GM12878 (cell line): ENCODE measurements around the gene MTSS2. TPM values are rescaled to one million over a fixed set of nuclear protein-coding genes. Genes with fewer than 3 reads are reported as not detected.

Experiments used
- ATAC-seq: fragments of 200-7000 bp; cut with Tn5 transposase; 3 replicates; pipeline ENCODE4 v1.9.1; 2020; ENCODE audit warnings: mild to moderate bottlenecking, moderate library complexity
- BruUV-seq: library from RNA; stranded (reverse); fragments of 400-500 nt; replicated peaks from 2 replicates; lab custom pipeline; 2021; lab: Mats Ljungman, UMichigan
- CTCF ChIA-PET: fragments of 300-600 bp; sonication (Branson Sonifier 250); formaldehyde crosslinking; extraction: SDS; loops from one replicate; lab custom pipeline; 2021; ENCODE audit warnings: inconsistent platforms; lab: Yijun Ruan, JAX
- POLR2A ChIA-PET: fragments of 350-600 bp; formaldehyde crosslinking; extraction: SDS; loops from one replicate; lab custom pipeline; 2021; ENCODE audit warnings: inconsistent platforms; lab: Charles Lee
- RAD21 ChIA-PET: fragments of 300-600 bp; sonication (Branson Sonifier 250); formaldehyde crosslinking; loops from one replicate; lab custom pipeline; 2023; ENCODE audit warnings: antibody characterized with exemption; ENCODE audit not compliant: unreplicated experiment; lab: Charles Lee
- SMC1A ChIA-PET: fragments of 300-600 bp; sonication (Branson Sonifier 250); formaldehyde crosslinking; loops from one replicate; lab custom pipeline; 2023; ENCODE audit not compliant: unreplicated experiment, uncharacterized antibody; lab: Charles Lee
- DNase-seq: peaks from one replicate; pipeline ENCODE4 v3.0.0-alpha.2; 2011; ENCODE audit warnings: low read depth, low spot score
- FAIRE-seq: peaks from 3 replicates; lab custom pipeline; 2011; peaks lifted over from hg19 to GRCh38; lab: Jason Lieb, UNC
- H2AFZ ChIP-seq: 2 replicates; pipeline ENCODE4 v1.6.0; 2011; ENCODE audit warnings: low read depth, low read length, control low read depth; ENCODE audit not compliant: control insufficient read depth
- H3K27ac ChIP-seq: 2 replicates; pipeline ENCODE4 v1.5.1; 2011; ENCODE audit warnings: control low read depth; ENCODE audit not compliant: control insufficient read depth, insufficient read depth
- H3K27me3 ChIP-seq, 2 experiments: replicated peaks in 1 of 2; 2 replicates each; pipeline versions ENCODE4 v1.6.0 to v1.6.1; 2011; ENCODE audit warnings: low read length in 1 of 2; ENCODE audit not compliant: control insufficient read depth in 2 of 2, insufficient read depth in 2 of 2
- H3K36me3 ChIP-seq, 2 experiments: 2 replicates each; pipeline ENCODE4 v1.5.1; 2011; ENCODE audit warnings: low read length in 1 of 2; ENCODE audit not compliant: control insufficient read depth in 2 of 2, insufficient read depth in 2 of 2
- H3K4me1 ChIP-seq: 2 replicates; pipeline ENCODE4 v1.6.1; 2011; ENCODE audit warnings: mild to moderate bottlenecking, low read length, moderate library complexity, mixed read lengths; ENCODE audit not compliant: control insufficient read depth, insufficient read depth
- H3K4me2 ChIP-seq: 2 replicates; pipeline ENCODE4 v1.6.0; 2011; ENCODE audit warnings: control low read depth; ENCODE audit not compliant: control insufficient read depth, insufficient read depth
- H3K4me3 ChIP-seq: fragments of 200-600 bp; sonication (generic); 2 replicates; pipeline ENCODE4 v1.5.1; 2016
- H3K79me2 ChIP-seq: 2 replicates; pipeline ENCODE4 v1.6.0; 2011; ENCODE audit warnings: low read length; ENCODE audit not compliant: control insufficient read depth, insufficient read depth
- H3K9ac ChIP-seq: 2 replicates; pipeline ENCODE4 v1.8.0; 2011; ENCODE audit warnings: low read length, control low read depth, mixed read lengths; ENCODE audit not compliant: control insufficient read depth, insufficient read depth
- H3K9me3 ChIP-seq: replicated peaks from 3 replicates; pipeline ENCODE4 v1.5.1; 2011; ENCODE audit warnings: mild to moderate bottlenecking, low read length; ENCODE audit not compliant: control insufficient read depth, insufficient read depth
- H4K20me1 ChIP-seq: 2 replicates; pipeline ENCODE4 v1.6.0; 2011; ENCODE audit not compliant: control insufficient read depth, insufficient read depth
- CEBPB ChIP-seq, 2 experiments: fragments of 150-350 bp in 1 of 2; IDR thresholded peaks; 2 replicates each; pipeline ENCODE4 v1.6.1; 2012 to 2014; ENCODE audit warnings: low read depth in 2 of 2, low read length in 2 of 2, borderline replicate concordance in 1 of 2, inconsistent platforms in 1 of 2
- GATAD2B ChIP-seq: fragments of 450-650 bp; conservative IDR thresholded peaks from 2 replicates; pipeline ENCODE4 v1.6.1; 2017; ENCODE audit warnings: low read depth, mild to moderate bottlenecking, moderate library complexity
- SP1 ChIP-seq: IDR thresholded peaks from one replicate; pipeline ENCODE4 v1.6.1; 2011; ENCODE audit warnings: low read depth, low read length
- ZZZ3 ChIP-seq: IDR thresholded peaks from 2 replicates; pipeline ENCODE4 v1.6.1; 2011; ENCODE audit warnings: low read depth; ENCODE audit not compliant: control insufficient read depth, insufficient read length
- WGBS: methylation state at CpG from one replicate; pipeline ENCODE4 v1.1.6; 2016; ENCODE audit warnings: low lambda C conversion rate; ENCODE audit not compliant: insufficient replicate concordance, insufficient coverage; ENCODE audit errors: missing lambda C conversion rate; 5-methylcytosine and 5-hydroxymethylcytosine counted together
- in situ Hi-C: fragments of 300-500 bp; cut with MboI; formaldehyde crosslinking; loops from 9 replicates; pipeline ENCODE4 v1.14.3; 2018; ENCODE audit warnings: mixed read lengths
- intact Hi-C: fragments of 100-400 bp; cut with micrococcal nuclease; formaldehyde crosslinking; loops from one replicate; pipeline ENCODE4 v1.14.2; 2022; ENCODE audit not compliant: unreplicated experiment
- polyA plus RNA-seq, 11 experiments: library from polyadenylated mRNA; depleted of rRNA in 4 of 11; unstranded in 6 of 11; stranded (reverse) in 5 of 11; fragments of >200 nt; fragmentation: Nextera tagmentation in 4 of 11; fragmentation: Illumina TruSeq in 1 of 11; extraction: Ambion mirVana in 4 of 11; extraction: Trizol in 1 of 11; gene quantifications; 1 replicate in 1 of 11; 2 replicates in 10 of 11; pipeline versions ENCODE4 v1.2.1 to v1.2.3, GENCODE V29; 2011 to 2016; ENCODE audit warnings: inconsistent platforms in 2 of 11, missing spikeins in 2 of 11, low read depth in 1 of 11
- total RNA-seq, 4 experiments: library from RNA; depleted of rRNA in 3 of 4; stranded (reverse); fragments of >200 nt in 3 of 4; fragmentation: Illumina TruSeq in 1 of 4; extraction: Trizol in 1 of 4; gene quantifications; 2 replicates each; pipeline versions ENCODE4 v1.2.1 to v1.2.3, GENCODE V29; 2013 to 2021
- TF ChIP-seq, protein P1 (sequence below): fragments of 450-650 bp; formaldehyde crosslinking; IDR thresholded peaks from 2 replicates; pipeline ENCODE4 v1.4.0; 2020; ENCODE audit warnings: mild to moderate bottlenecking, moderate library complexity

The MTSS2 gene
- total and polyA plus RNA-seq, 10 of the 15 experiments (the other 5 are each of a cell fraction or from before 2014, with no cell fraction given): under 0.01 to 0.51 (median 0.14) TPM; not detected in 4

DNA sequence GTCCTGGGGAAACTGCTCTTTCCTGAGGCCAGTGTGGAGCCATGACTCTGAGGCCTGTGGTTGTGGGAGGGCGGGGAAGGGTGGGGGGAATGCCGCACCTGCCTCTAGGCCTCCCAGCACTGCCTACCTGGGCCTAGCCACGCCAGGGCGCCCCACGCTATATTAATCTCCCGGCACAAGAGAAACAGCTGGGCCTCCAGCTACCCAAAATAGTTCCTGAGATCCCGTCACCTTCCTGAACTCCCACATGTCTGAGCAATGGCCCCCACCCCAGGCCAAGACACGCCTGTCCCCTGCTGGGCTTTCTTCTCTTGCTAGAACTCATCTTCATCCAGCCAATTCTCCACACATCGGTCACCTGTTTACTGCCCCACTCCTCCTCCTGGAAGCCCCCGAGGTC is 13.0 kb upstream of the MTSS2 start (continued):
- TF ChIP-seq, protein P1, sequence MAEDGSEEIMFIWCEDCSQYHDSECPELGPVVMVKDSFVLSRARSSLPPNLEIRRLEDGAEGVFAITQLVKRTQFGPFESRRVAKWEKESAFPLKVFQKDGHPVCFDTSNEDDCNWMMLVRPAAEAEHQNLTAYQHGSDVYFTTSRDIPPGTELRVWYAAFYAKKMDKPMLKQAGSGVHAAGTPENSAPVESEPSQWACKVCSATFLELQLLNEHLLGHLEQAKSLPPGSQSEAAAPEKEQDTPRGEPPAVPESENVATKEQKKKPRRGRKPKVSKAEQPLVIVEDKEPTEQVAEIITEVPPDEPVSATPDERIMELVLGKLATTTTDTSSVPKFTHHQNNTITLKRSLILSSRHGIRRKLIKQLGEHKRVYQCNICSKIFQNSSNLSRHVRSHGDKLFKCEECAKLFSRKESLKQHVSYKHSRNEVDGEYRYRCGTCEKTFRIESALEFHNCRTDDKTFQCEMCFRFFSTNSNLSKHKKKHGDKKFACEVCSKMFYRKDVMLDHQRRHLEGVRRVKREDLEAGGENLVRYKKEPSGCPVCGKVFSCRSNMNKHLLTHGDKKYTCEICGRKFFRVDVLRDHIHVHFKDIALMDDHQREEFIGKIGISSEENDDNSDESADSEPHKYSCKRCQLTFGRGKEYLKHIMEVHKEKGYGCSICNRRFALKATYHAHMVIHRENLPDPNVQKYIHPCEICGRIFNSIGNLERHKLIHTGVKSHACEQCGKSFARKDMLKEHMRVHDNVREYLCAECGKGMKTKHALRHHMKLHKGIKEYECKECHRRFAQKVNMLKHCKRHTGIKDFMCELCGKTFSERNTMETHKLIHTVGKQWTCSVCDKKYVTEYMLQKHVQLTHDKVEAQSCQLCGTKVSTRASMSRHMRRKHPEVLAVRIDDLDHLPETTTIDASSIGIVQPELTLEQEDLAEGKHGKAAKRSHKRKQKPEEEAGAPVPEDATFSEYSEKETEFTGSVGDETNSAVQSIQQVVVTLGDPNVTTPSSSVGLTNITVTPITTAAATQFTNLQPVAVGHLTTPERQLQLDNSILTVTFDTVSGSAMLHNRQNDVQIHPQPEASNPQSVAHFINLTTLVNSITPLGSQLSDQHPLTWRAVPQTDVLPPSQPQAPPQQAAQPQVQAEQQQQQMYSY (CRISPR knock-in tag): no peak
- no peak for TF ChIP-seq ZZZ3
- no peak for TF ChIP-seq SP1

DNA sequence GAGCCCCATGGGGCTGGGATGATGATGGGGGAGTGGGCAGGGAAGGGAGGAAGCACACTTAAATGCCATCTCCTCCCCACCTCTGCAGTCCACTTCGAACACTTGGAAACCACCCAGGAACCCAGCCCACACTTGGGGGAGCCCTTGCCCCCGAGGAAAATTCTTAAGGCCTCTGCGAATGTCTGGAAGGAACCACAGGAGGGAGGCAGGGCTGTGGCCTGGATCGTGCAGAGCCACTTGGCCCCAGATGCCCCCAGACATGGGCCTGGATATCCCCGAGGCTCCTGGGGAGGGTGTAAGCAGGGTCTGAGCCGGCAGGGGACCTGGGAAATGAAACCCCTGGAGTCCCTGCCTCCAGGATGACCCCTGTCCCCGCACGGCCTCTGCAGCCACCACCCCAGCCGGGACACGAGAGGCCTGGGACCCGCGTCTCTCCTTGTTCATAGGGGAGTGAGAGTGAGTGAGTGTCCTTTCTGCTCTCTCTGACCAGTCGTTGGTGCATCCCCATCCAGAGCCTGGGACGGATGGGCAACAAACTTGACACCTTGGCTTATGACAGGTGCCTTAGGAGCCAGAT is 11.8 kb upstream of the MTSS2 start:
- POLR2A ChIA-PET: no interaction called here
- TF ChIP-seq CEBPB (IDR thresholded peaks at IDR 0.05; ENCODE audit: borderline replicate concordance in 1 of 2, low read depth in 2 of 2, low read length in 2 of 2) (no peak), GATAD2B (no peak)
- WGBS: 78% methylated on average over 14 of the region's 14 CpGs
- Histone ChIP-seq H3K4me3 (no peak overlapping the region), H4K20me1 (no peaks in the 10 kb centered on the region), H3K36me3 (peaks cover 0 to 2% of the 10 kb centered on the region in 2 experiments; a peak in 3 of 4 replicates), H3K9me3 (no peaks in the 10 kb centered on the region), H2AFZ (no peak overlapping the region), H3K9ac (no peak overlapping the region), H3K27me3 (no peaks in the 10 kb centered on the region), H3K27ac (no peak overlapping the region), H3K4me1 (no peaks in the 10 kb centered on the region), H3K4me2 (no peak overlapping the region), H3K79me2 (no peaks in the 10 kb centered on the region)
- no TSS peak for BruUV-seq
- in situ Hi-C loops: no loop called here
- intact Hi-C loops: no loop called here
- CTCF ChIA-PET: no interaction called here
- ATAC-seq: no peak
- SMC1A ChIA-PET: no interaction called here
- RAD21 ChIA-PET: no interaction called here
- no peak for DNase-seq
- FAIRE-seq: no peak
